Measurements from ENCODE around the gene GID8.

The GID8 gene

DNA sequence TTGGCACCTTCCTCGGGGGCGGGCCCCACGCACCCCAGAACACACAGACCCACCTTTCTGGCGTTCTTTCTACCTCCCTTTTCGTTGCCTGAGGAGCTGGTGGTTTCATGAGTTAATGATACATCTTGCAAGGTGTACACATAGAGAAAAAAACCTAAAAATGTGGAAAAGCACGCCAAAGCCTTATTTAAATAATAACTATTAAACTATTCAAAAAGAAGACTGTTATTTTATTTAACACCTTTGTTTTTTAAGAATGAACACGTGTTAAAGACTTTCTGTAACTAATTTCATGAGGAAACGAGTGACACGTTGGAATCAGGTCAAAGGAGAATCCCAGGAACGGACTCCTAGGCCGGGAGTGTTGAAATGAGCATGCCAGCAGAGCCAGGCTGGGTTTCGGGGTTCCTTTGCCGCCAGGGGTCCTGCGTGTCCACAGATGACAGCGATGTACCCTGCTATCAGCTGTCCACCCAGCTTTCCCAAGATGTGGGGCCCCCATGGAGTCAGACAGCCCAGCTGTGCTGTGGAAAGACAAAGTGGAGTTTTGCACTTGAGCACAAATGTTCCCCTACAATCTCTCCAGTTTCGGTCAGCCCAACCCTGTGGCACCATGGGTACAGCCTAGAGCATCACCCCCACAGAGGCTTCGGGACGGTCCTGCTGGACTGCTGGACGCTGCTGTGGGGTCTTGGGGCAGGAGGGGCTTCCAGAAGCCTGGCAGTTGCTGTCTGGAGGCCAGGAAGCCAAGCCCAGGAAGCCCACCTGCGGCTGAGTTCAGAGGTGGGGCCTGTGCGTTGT is 30.6 kb downstream of the GID8 start:
- DNase-seq (ENCODE audit: low read depth in 2 of 2, low spot score in 1 of 2) = no peak

DNA sequence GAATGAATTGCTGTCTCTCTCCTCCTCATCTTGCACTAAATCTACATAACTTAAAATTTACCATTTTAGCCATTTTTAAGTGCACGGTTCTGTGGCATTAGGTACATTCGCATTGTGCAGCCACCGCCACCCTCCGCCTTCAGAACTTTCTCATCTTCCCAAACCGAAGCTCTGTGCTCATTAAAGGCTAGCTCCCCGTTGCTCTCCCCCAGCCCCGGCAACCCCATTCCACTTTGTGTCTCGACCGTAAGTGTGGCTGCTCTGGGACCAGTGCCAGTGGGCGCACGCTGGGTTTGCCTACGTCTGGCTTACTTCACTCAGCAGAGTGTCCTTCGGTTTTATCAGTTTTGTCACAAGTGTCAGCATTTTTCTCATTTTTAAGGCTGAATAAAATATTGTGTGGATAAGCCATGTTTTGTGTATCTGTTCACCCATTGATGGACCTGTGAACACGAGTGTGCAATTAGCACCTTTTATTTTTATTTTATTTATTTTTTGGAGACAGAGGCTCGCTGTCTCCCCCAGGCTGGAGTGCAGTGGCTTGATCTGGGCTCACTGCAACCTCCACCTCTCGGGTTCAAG is 31.3 kb downstream of the GID8 start:
- DNase-seq (ENCODE audit: low read depth in 2 of 2, low spot score in 1 of 2) = no peak

DNA sequence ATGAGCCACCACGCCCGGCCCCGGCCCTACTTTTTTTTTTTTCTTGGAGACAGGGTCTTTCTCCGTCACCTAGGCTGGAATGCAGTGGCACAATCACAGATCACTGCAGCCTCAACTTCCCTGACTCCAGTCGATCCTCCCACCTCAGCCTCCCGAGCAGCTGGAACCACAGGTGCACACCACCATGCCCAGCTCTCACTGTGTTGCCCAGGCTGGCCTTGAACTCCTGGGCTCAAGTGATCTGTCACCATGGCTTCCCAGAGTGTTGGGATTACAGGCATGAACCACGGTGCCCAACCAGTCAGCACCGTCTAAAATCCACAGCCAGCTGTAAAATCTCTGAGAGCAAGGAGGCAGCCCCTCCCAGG is 32.0 kb downstream of the GID8 start:
- no peak for DNase-seq (ENCODE audit: low read depth in 2 of 2, low spot score in 1 of 2)

DNA sequence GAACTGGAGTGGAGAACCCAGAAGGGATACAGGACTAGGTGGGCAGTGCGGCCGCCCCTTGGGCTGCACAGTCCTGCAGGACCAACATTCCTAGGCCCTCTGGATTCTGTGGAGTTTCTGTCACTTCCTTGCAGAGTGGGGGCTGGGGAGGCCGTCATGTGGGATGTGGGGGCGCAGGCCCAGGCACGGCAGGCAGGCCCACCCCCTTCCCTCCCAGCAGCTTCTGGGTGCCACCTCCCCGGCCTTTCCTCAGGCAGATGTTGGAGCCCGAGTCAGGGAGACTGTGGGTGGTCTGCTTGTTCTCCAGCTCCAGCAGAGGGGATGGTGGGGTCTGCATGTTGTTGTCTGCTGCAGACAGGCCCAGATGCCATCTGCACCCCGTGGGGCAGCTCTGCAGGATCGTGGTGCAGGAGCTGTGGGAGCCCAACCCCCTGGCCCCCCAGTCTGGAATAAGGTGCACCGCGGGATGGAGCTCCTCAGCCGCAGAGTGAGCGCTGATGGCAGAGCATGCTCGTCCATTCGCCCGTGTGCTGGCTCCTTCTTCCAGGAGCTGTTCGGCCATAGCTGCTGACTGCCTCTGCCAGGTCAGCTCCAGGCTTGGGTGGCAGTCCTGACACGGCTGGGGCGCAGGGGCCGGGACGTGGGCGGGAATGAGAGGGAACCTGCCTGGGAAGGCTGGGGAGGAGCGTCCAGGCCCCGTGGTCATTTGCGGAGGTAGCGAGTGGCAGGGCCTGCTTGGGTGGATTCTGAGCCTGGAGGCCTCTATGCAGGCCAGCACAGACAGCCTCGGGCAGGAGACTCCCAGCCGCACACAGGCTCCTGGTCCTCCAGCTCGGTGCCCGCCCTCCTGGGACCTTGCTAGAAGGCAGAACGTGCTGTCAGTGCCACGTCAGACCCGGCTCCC is 32.6 kb downstream of the GID8 start:
- no peak for DNase-seq (ENCODE audit: low read depth in 2 of 2, low spot score in 1 of 2)

DNA sequence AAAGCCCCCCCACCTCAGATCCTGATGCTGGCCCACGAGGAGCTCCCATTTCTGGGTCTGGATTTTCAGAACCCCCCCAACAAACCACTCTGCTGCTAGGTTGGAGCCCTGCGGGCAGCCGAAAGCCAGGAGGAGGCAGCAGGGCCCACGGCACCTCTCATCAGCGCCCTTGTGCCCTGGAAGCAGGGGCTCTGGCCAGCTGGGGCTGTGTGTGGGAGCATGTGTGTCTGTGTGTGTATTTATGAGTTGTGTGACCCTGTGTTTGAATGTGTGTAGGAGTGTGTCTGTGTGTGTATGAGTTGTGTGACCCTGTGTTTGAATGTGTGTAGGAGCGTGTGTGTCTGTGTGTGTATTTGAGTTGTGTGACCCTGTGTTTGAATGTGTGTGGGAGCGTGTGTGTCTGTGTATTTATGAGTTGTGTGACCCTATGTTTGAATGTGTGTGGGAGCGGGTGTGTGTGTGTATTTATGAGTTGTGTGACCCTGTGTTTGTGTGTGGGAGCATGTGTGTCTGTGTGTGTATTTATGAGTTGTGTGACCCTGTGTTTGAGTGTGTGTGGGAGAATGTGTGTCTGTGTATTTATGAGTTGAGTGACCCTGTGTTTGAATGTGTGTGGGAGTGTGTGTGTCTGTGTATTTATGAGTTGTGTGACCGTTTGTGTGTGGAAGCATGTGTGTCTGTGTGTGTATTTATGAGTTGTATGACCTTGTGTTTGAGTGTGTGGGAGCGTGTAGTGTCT is 33.4 kb downstream of the GID8 start:
- no peak for DNase-seq (ENCODE audit: low read depth in 2 of 2, low spot score in 1 of 2)

DNA sequence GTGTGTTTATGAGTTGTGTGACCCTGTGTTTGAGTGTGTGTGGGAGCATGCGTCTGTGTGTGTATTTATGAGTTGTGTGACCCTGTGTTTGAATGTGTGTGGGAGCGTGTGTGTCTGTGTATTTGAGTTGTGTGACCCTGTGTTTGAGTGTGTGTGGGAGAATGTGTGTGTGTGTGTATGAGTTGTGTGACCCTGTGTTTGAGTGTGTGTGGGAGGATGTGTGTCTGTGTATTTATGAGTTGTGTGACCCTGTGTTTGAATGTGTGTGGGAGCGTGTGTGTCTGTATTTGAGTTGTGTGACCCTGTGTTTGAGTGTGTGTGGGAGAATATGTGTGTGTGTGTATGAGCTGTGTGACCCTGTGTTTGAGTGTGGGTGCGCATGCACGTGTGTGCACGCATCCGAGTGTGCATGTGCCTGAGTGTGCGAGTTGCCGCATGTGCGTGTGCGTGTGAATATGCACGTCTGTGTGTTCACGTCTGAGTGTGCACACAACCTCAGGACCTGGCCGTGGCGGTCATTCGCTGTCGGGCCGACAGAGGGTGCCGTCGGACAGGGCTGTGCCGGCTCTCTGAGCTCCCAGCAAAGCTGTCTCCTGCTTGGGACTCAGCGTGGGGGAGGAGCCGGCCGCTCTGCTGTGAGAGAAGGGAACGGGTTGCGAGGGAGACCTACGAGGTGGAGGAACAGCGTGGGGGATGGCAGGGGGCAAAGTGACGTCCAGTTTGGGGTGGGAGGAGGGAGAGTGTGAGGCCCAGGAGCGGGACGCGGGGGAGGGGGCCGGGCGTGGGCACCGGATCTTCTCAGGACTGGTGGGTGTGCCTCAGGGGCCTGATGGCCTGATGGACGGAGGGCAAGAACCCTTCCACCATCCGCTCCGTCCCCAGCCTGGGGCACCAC is 34.2 kb downstream of the GID8 start:
- DNase-seq (ENCODE audit: low read depth in 2 of 2, low spot score in 1 of 2) = peak; percentile 60 to 67

DNA sequence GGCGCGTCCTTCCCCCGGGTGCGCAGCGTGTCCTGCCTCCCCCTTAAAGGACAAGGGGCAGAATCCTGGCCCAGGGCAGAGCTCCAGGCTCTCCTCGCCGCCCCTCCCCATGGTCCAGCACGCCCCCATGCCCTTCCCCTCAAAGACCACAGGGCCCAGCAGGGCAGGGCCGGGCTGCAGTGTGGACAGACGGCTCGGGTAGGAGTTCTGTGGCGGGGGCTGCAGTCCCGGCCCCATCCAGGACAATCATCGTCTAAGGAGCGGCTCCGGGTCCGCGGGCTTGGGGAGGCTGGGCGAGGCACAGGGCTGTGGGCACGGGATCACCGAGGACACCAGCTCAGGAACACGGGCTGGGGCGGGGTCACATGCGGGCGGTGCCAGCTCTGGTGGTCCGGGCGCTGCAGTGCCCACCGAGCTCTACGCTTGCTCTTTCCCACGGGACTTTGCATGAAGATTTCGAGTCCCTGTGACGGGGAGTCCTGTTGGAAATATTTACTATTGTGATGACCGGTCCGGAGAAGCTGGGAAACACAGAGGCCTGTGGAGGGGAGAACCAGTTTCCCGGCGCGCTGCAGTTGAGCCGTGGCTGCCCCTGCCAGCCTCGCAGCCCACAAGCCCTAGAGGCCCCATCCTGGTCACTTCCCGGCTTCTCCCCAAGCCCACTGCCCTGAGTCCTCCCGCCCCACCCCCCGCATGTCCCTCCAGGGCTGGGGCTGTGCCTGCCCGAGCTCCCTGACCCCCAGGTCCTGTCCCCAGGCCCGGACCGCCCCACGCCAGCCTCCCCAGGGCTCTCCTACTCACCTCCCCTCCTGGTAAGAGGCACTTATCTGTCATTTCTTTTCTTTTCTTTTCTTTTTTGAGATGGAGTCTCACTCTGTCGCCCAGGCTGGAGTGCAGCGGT is 35.1 kb downstream of the GID8 start:
- DNase-seq (ENCODE audit: low read depth in 2 of 2, low spot score in 1 of 2) = no peak

DNA sequence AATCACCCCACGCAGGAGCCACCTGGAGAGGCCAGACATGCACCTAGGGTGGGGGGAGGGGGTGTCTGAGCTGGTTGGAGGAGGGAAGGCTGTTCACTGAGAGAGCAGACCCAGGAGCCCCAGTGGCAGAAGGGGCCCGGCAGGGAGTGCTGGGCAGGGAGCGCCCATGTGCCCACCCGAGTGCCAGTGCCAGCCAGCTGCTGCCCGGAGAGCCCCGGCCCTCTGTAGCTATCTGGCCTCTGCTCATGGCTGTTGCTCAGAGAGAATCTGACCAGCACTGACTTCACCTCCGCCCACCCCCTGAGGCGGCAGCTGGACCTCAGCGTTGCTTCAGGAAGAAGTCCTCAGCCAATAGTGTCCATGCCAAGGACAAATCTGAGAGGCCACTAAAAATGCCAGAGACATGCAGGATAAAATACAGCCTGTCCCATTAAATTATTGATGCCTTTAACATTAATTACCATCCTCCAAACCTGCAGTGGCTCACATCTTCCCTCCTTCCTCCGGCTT is 37.4 kb downstream of the GID8 start:
- no peak for DNase-seq (ENCODE audit: low read depth in 2 of 2, low spot score in 1 of 2)

DNA sequence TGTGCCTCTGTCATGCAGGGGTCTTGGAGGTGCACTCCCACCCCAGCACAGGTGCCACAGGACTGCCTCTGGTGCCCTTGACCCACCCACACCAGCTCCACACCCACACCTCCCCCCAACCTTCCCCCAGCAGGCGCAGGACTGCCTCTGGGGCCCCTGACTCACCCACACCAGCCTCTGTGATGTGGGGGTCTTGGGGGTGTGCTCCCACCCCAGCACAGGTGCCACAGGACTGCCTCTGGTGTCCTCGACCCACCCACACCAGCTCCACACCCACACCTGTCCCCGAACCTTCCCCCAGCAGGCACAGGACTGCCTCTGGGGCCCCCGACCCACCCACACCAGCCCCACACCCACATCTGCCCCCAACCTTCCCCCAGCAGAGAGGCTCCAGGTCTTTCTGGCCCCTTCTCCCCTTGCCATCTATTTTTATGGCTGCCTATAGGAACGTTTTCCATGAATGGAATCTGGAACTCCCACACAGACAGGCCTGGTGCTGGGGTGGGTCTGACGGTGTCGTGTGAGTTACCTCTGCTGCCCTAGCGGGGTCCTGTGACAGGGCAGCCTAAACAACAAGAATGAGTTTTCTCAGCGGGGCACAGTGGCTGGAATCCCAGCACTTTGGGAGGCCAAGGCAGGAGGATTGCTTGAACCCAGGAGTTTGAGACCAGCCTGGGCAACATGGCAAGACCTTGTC is 38.0 kb downstream of the GID8 start:
- DNase-seq (ENCODE audit: low read depth in 2 of 2, low spot score in 1 of 2) = no peak

DNA sequence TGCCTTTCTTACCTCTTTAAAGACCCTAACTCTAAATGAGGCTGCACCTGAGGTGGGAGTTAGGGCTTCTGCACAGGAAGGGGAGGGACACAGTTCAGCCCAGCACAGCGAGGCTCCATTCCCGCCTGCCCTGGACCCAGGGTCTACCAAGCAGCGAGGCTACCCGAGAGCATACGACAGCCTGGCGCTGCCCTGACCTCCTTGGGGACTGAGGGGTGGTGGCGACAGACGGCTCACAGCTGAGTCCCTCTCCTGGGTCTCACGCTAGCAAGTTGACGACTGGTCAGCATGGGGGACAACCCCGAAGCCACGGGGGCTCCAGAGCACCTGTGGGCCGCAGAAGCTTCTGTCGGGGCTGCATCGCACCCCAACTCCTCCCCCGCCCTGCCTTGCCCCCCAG is 38.9 kb downstream of the GID8 start:
- no peak for DNase-seq (ENCODE audit: low read depth in 2 of 2, low spot score in 1 of 2)

DNA sequence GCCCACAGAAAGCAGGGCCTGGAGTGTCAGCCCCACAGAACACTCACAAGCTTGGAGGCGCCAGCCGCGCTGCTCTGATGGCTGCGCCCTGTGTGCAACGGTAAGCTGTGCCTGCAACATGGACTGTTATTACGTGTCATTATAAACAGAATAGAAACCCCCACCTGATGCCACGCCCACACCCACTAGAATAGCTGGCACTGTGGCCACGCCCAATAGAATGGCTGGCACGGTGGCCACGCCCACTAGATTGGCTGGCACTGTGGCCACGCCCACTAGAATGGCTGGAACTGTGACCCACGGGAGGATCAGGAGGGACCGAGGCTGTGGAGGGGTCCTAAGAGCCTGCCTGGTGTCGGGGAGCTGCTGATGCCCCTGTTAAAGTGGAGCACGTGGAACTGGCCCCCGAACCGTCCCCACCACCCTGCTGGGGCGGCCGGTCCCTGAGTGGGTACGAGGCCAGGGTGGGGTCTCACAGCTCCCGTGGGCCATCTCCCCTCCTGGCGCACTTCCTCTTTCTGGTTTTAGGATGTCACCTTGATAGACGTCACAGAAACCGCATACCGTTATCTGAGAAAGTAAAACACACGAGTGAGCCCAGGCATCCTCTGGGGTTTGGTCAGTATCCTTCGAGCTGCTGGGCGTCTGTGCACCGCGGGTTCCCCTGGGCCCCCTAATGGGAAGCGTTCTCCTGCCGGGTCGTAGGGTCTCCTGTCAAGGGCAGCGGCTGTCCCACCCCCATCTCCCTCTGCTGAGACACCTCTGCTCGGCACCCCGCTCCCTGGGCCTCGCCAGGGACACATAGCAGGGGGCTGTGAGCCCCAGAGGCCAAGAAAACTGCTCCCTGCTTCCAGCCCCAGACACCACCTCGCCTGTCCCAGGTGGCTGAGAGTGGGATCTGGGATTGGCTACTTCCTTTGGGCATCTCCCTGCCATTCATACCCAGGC is 39.9 kb downstream of the GID8 start:
- DNase-seq (ENCODE audit: low read depth in 2 of 2, low spot score in 1 of 2) = peak; percentile 61 to 62

DNA sequence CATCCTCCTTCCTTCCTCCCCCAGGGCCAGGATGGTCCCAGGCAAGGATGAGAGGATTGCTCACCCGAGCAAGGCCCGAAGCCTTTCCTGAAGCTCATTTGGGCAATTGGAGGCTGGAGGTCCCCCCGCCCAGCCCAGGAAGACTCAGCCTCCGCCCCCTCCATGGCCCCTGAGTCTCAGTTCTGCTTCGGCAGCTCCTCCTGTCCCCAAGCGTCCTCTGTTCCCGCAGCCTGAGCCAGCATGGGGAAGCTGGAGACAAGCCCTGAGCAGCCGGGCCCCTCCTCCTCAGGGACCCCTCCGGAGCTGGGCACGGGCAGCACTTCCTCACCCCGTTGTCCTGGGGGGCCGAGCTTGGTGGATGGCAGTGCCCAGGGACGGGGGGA is 40.6 kb downstream of the GID8 start:
- no peak for DNase-seq (ENCODE audit: low read depth in 2 of 2, low spot score in 1 of 2)

DNA sequence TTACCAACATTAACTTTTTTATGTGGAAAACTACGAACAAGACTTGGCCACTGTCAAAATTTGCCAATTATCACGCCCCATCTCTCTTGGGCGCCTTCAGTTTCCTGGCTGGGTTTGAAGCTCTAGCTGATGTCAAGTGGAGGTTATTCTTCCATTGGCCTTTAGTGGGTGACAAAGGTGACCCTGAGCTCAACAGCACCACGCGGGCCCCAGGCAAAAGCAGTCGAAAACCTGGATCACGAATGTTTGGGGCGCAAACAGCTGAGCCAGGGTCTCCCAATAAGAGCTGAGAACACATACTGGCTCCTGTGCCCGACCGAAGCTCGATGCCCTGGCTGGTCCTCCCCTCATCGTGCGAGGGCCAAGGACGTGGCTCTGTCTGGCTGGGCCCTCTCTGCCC is 41.4 kb downstream of the GID8 start:
- no peak for DNase-seq (ENCODE audit: low read depth in 2 of 2, low spot score in 1 of 2)

DNA sequence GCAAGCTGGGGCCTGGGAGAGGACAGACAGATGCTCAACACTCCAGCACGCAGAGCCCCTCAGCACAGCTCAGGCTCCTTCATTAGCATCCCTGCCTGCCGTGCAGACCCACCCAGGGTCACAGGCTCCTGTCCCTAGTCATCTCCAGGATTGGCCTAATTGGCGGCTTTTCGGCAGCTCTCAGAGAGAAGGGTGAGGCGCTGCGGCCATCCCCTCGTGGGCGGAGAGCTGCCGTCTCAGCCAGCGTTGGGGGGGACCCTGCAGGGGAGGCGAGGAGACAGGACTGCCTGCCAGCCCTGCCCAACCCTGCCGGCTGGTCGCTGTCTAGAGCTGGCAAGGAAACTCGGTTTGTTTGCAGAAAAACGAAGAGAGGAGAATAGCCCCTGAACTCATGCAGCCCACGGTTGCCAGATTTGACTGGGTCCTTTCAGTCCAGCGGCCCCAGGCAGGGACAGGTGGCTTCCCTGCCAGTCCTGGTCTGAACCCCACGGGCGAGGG is 42.0 kb downstream of the GID8 start:
- DNase-seq (ENCODE audit: low read depth in 2 of 2, low spot score in 1 of 2) = no peak

DNA sequence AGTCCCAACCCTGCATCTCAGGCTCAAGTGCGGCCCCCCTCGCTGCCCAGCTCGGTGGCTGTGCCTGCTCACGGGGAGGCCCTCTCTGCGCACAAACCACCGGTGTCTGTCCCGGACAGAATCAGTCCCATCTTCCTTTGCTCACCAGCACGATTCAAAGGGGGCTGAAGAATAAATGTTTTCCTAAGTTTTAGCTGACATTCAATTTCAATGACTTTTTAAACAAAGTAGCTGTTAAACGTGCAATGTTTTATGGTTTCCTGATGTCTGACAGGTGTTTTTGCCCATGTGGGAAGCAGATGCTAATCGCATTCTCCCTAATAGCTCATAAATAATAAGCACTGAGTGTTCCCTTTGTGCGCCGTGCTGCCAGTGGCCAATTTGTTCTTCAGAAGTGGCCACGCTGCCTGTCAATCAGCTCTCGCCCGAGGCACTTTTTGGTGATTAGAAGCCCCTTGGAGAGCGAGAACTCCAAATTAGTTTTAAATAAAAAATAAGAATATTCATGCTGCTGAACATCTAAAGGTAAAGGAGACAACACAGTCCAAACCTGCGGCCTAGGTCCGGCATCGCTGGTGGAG is 42.5 kb downstream of the GID8 start:
- no peak for DNase-seq (ENCODE audit: low read depth in 2 of 2, low spot score in 1 of 2)

DNA sequence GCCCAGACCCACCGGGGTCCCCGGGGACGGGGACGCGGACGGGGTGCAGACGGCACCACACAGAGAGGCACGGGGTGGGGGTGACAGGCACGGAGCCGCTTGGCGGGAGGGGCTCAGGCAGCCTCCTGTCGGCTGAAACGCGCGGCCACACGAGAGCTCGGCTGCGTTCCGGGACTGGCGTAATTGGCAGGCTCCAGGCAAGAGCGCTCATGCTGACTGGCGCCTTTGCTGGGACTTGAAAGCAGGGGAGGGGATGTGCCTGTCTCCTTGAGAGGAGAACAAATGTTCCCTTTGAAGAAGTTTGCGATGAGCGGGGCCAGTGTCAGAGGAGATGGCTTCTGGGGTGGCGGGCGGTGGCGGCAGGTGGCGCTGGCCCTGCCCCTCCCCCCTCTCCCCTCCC is 43.0 kb downstream of the GID8 start:
- DNase-seq (ENCODE audit: low read depth in 2 of 2, low spot score in 1 of 2) = no peak
